Measurements from ENCODE around the gene MAPK11. TPM values are rescaled to one million over a fixed set of nuclear protein-coding genes. Genes with fewer than 3 reads are reported as not detected.

MAPK11 gene
- polyA plus RNA-seq, 3 donors = 0.81 TPM; not detected in 2

GRCh38 chr22:50317674-50318073, 47.5 kb upstream of the MAPK11 start:
- DNase-seq = no peak
- TF ChIP-seq CTCF (IDR thresholded peaks at IDR 0.05) = no peak
- H3K9me3 Mint-ChIP-seq = no peaks in the 10 kb centered on the region
- intact Hi-C loops (cut with micrococcal nuclease) = loop anchor here in 1 of 2 donors (2.0 kb wide), 1 partner anchor 15 kb away; no protein-coding TSS in a partner anchor
- Histone ChIP-seq H3K4me1 (ENCODE audit: control insufficient read depth in 1 of 2, insufficient read depth in 2 of 2, low read length in 2 of 2) (peaks cover 22 to 25% of the 10 kb centered on the region in 2 donors), H3K4me2 (replicated peaks; ENCODE audit: extremely low read depth, low read length, poor library complexity, severe bottlenecking) (no peak overlapping the region), H2AFZ (ENCODE audit: insufficient read depth, low read depth, low read length, poor library complexity, severe bottlenecking) (no peak overlapping the region), H3K27ac (ENCODE audit: low read depth in 1 of 2, low read length in 2 of 2) (no peak overlapping the region), H3K79me2 (ENCODE audit: insufficient read depth, low read length) (peaks cover 11% of the 10 kb centered on the region), H3K4me3 (replicated peaks in 1 of 3; ENCODE audit: low read depth in 2 of 3, low read length in 3 of 3) (no peak overlapping the region), H3K9me3 (replicated peaks in 1 of 2; ENCODE audit: control insufficient read depth in 1 of 2, insufficient read depth in 1 of 2, low read length in 2 of 2) (no peaks in the 10 kb centered on the region), H3K9ac (ENCODE audit: insufficient read depth, low read length, poor library complexity, severe bottlenecking) (no peak overlapping the region), H4K20me1 (ENCODE audit: insufficient read depth, low read length) (no peaks in the 10 kb centered on the region), H3K36me3 (replicated peaks in 1 of 2; ENCODE audit: control insufficient read depth in 1 of 2, insufficient read depth in 2 of 2, low read length in 2 of 2) (no peaks in the 10 kb centered on the region), H3K27me3 (ENCODE audit: control insufficient read depth in 2 of 2, insufficient read depth in 2 of 2, low read length in 2 of 2) (no peaks in the 10 kb centered on the region)
- no peak overlapping the region for H3K4me3 Mint-ChIP-seq
- H3K36me3 Mint-ChIP-seq = peaks cover 0 to 2% of the 10 kb centered on the region in 2 donors
- peaks cover 3 to 8% (median 4%) of the 10 kb centered on the region in 3 donors for H3K27me3 Mint-ChIP-seq (ENCODE audit: low read depth in 3 of 3)
- H3K27ac Mint-ChIP-seq = no peak overlapping the region
- H3K4me1 Mint-ChIP-seq = peaks cover 20% of the 10 kb centered on the region
- 95% methylated on average over 7 of the region's 7 CpGs for WGBS (ENCODE audit: insufficient coverage)

DNA sequence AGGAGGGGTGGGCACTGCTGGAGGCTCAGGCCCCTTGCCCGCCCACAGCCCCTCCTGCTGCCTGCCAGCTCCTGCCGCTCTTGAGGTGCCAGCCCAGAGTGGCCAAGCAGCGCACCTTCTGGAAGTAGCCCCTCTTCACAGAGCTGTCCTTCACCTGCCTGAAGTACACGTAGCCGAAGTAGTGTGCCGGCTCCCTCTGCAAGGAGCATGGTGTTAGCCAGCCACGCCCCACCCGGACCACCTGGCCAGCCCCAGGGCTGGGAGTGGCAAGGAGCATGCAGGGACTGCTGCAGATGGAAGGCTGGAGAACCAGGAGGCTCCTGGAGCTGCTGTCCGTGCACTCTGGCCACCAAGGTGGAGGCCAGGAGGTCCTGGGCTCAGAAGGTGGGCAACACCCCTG, 47.0 kb upstream of the MAPK11 start:
- Histone ChIP-seq H3K27me3 (ENCODE audit: control insufficient read depth in 2 of 2, insufficient read depth in 2 of 2, low read length in 2 of 2) (no peaks in the 10 kb centered on the region), H3K9me3 (replicated peaks in 1 of 2; ENCODE audit: control insufficient read depth in 1 of 2, insufficient read depth in 1 of 2, low read length in 2 of 2) (no peaks in the 10 kb centered on the region), H3K4me2 (replicated peaks; ENCODE audit: extremely low read depth, low read length, poor library complexity, severe bottlenecking) (no peak overlapping the region), H4K20me1 (ENCODE audit: insufficient read depth, low read length) (no peaks in the 10 kb centered on the region), H3K4me3 (replicated peaks in 1 of 3; ENCODE audit: low read depth in 2 of 3, low read length in 3 of 3) (no peak overlapping the region), H3K36me3 (replicated peaks in 1 of 2; ENCODE audit: control insufficient read depth in 1 of 2, insufficient read depth in 2 of 2, low read length in 2 of 2) (no peaks in the 10 kb centered on the region), H2AFZ (ENCODE audit: insufficient read depth, low read depth, low read length, poor library complexity, severe bottlenecking) (no peak overlapping the region), H3K4me1 (ENCODE audit: control insufficient read depth in 1 of 2, insufficient read depth in 2 of 2, low read length in 2 of 2) (peaks cover 22 to 25% of the 10 kb centered on the region in 2 donors), H3K27ac (ENCODE audit: low read depth in 1 of 2, low read length in 2 of 2) (no peak overlapping the region), H3K79me2 (ENCODE audit: insufficient read depth, low read length) (peaks cover 11% of the 10 kb centered on the region), H3K9ac (ENCODE audit: insufficient read depth, low read length, poor library complexity, severe bottlenecking) (no peak overlapping the region)
- no peak for TF ChIP-seq CTCF (IDR thresholded peaks at IDR 0.05)
- intact Hi-C loops (cut with micrococcal nuclease) = loop anchor here in 1 of 2 donors (2.0 kb wide), 1 partner anchor 14 kb away; no protein-coding TSS in a partner anchor
- H3K9me3 Mint-ChIP-seq = no peaks in the 10 kb centered on the region
- H3K4me1 Mint-ChIP-seq = peaks cover 20% of the 10 kb centered on the region
- DNase-seq = no peak
- H3K27me3 Mint-ChIP-seq (ENCODE audit: low read depth in 3 of 3) = peaks cover 3 to 7% (median 4%) of the 10 kb centered on the region in 3 donors
- no peak overlapping the region for H3K27ac Mint-ChIP-seq
- H3K36me3 Mint-ChIP-seq = peaks cover 0 to 2% of the 10 kb centered on the region in 2 donors
- H3K4me3 Mint-ChIP-seq = no peak overlapping the region
- 98% methylated on average over 8 of the region's 9 CpGs for WGBS (ENCODE audit: insufficient coverage)

All from CD14-positive monocyte (primary cell).